Thyroid gland (tissue), 4 donors: ENCODE measurements around the gene CBFA2T3. TPM values are rescaled to one million over a fixed set of nuclear protein-coding genes. Genes with fewer than 3 reads are reported as not detected.

Source experiments
- DNase-seq, 2 donors: peaks; one replicate each; pipeline ENCODE4 v3.0.0-alpha.2; 2019
- H3K27ac ChIP-seq, 3 donors: fragments of 200-600 bp; sonication (generic); 1 replicate in 2 of 3; 2 replicates in 1 of 3; pipeline ENCODE4 v1.5.1; 2016 to 2019; ENCODE audit warnings: mild to moderate bottlenecking in 1 of 3, moderate library complexity in 1 of 3
- H3K27me3 ChIP-seq: fragments of 200-600 bp; sonication (generic); one replicate; pipeline ENCODE4 v1.5.1; 2019
- H3K36me3 ChIP-seq, 2 donors: fragments of 200-600 bp; sonication (generic); one replicate each; pipeline ENCODE4 v1.5.1; 2016 to 2019
- H3K4me1 ChIP-seq, 2 donors: fragments of 200-600 bp; sonication (generic); one replicate each; pipeline ENCODE4 v1.5.1; 2017 to 2019
- H3K4me3 ChIP-seq, 3 donors: fragments of 200-600 bp; sonication (generic); replicated peaks in 1 of 3; 1 replicate in 2 of 3; 2 replicates in 1 of 3; pipeline ENCODE4 v1.5.1; 2016; ENCODE audit warnings: mild to moderate bottlenecking in 1 of 3
- H3K9me3 ChIP-seq: fragments of 200-600 bp; sonication (generic); one replicate; pipeline ENCODE4 v1.5.1; 2017
- POLR2A ChIP-seq, 2 donors: fragments of 450-650 bp; IDR thresholded peaks; one replicate each; pipeline ENCODE4 v1.6.1; 2017; ENCODE audit warnings: antibody characterized with exemption in 2 of 2, mild to moderate bottlenecking in 2 of 2, moderate library complexity in 1 of 2
- WGBS, 2 donors: methylation state at CpG; one replicate each; pipeline ENCODE4 v1.1.5; 2017; 5-methylcytosine and 5-hydroxymethylcytosine counted together
- intact Hi-C: fragments of 100-400 bp; cut with DNase I; formaldehyde crosslinking; loops from one replicate; pipeline ENCODE4 v1.15.1; 2023
- total RNA-seq, 4 donors: library from RNA; depleted of rRNA; stranded (reverse); fragments of >200 nt; gene quantifications; one replicate each; pipeline ENCODE4 v1.2.3, GENCODE V29; 2016
- TF ChIP-seq, protein P1 (sequence below), 6 experiments: fragments of 200-600 bp in 3 of 6; fragments of 450-650 bp in 3 of 6; sonication (generic) in 3 of 6; IDR thresholded peaks; one replicate each; pipeline ENCODE4 v1.5.1; 2016 to 2019; ENCODE audit warnings: antibody characterized with exemption in 6 of 6, mild to moderate bottlenecking in 2 of 6, inconsistent platforms in 1 of 6, moderate library complexity in 1 of 6

The CBFA2T3 gene
- total RNA-seq, 4 donors from 2014 or later, result 1.3 to 3.8 (median 2.6) TPM

DNA sequence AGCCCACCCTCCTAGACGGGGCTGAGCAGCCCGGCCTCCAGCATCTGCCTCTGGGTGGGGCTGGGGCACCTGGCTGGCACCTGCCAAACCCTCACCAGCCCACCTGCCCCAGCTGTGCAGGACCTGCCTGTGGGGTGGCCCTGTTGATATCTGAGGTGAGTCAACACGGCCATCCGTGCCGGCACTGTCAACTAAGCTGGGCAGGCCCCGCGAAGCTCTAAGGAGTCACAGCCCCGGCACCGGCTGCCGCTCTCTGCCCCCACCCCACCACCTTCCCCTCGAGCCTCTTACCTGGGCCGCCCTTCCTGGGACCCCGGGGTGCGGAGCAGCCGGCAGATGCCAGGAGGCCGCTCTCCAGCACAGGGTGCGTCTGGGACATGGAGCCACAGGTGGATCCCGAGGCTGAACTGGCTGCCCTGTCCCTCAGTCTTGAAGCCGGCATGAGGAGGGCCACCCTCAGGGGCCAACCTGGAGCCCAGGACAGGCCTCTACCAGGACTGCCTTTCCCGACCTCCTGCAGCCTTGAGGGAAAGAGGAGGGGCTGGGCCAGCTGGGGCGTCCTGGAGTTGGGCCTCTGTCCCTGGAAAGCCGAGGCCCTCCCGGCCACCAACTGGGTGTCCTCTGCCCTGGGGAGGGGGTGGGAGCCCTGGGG is 515 bp downstream of the CBFA2T3 start:
- DNase-seq, result no peak
- WGBS, 2 donors, result 92% methylated on average over 2 of the region's 23 CpGs; no CpG with 5 or more reads in 1 of the 2 donors
- Histone ChIP-seq H3K4me3 (no peak overlapping the region), H3K4me1 (no peaks in the 10 kb centered on the region), H3K27me3 (no peaks in the 10 kb centered on the region), H3K36me3 (no peaks in the 10 kb centered on the region), H3K27ac (no peak overlapping the region), H3K9me3 (no peaks in the 10 kb centered on the region)
- intact Hi-C loops, result no loop called here
- TF ChIP-seq, protein P1, sequence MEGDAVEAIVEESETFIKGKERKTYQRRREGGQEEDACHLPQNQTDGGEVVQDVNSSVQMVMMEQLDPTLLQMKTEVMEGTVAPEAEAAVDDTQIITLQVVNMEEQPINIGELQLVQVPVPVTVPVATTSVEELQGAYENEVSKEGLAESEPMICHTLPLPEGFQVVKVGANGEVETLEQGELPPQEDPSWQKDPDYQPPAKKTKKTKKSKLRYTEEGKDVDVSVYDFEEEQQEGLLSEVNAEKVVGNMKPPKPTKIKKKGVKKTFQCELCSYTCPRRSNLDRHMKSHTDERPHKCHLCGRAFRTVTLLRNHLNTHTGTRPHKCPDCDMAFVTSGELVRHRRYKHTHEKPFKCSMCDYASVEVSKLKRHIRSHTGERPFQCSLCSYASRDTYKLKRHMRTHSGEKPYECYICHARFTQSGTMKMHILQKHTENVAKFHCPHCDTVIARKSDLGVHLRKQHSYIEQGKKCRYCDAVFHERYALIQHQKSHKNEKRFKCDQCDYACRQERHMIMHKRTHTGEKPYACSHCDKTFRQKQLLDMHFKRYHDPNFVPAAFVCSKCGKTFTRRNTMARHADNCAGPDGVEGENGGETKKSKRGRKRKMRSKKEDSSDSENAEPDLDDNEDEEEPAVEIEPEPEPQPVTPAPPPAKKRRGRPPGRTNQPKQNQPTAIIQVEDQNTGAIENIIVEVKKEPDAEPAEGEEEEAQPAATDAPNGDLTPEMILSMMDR (IDR thresholded peaks at IDR 0.05), result no peak
- TF ChIP-seq POLR2A (IDR thresholded peaks at IDR 0.05), result no peak

DNA sequence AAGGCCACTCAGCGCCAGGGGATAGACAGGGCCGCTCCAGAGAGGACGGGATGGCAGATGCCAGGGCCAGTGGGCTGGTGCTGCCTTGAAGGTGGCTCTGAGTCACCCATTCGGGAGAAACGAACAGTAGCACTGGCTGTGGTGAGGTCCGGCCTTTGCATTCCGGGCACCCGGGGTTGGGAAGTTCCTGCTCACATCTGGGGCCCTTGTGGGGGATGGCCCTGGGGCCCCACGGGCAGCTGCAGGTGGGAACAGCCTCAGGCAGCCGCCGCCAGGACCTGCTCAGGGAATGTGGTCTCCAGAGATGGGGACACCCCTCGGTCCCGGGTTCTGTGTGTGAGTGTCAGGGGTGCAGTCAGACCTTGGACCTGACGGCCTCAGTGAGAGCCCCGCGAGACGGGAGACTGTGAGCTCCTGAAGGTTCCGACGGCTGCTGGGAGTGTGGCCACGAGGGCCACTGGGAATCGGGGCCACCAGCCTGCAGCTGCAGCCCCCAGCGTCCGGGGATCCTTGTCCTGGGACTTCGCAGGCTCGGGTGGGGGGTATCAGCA is 1.4 kb downstream of the CBFA2T3 start:
- WGBS, 2 donors, result 65 to 86% methylated on average over 13 to 15 of the region's 25 CpGs
- H3K27me3 ChIP-seq, result no peaks in the 10 kb centered on the region
- no peak overlapping the region for H3K27ac ChIP-seq

GRCh38 chr16:88974916-88975215 is 2.1 kb downstream of the CBFA2T3 start:
- intact Hi-C loops, result no loop called here
- Histone ChIP-seq H3K9me3 (no peaks in the 10 kb centered on the region), H3K36me3 (no peaks in the 10 kb centered on the region), H3K27me3 (no peaks in the 10 kb centered on the region), H3K27ac (no peak overlapping the region), H3K4me3 (no peak overlapping the region), H3K4me1 (no peaks in the 10 kb centered on the region)
- DNase-seq, result no peak
- TF ChIP-seq, protein P1 (IDR thresholded peaks at IDR 0.05), result no peak
- TF ChIP-seq POLR2A (IDR thresholded peaks at IDR 0.05), result no peak
- WGBS, 2 donors, result 80 to 100% methylated on average over 1 of the region's 3 CpGs

More for the DNA sequence above, 1.4 kb downstream of the CBFA2T3 start:
- TF ChIP-seq, protein P1 (IDR thresholded peaks at IDR 0.05), result no peak
- no peak for TF ChIP-seq POLR2A (IDR thresholded peaks at IDR 0.05)
- intact Hi-C loops, result no loop called here
- Histone ChIP-seq H3K36me3 (no peaks in the 10 kb centered on the region), H3K4me1 (no peaks in the 10 kb centered on the region), H3K9me3 (no peaks in the 10 kb centered on the region), H3K4me3 (no peak overlapping the region)
- DNase-seq, result no peak

- TF ChIP-seq, protein P1 (IDR thresholded peaks at IDR 0.05), result no peak
- no peak for TF ChIP-seq POLR2A (IDR thresholded peaks at IDR 0.05)
- Histone ChIP-seq H3K4me3 (no peak overlapping the region), H3K27ac (no peak overlapping the region), H3K27me3 (no peaks in the 10 kb centered on the region), H3K4me1 (no peaks in the 10 kb centered on the region), H3K36me3 (no peaks in the 10 kb centered on the region), H3K9me3 (no peaks in the 10 kb centered on the region)
- intact Hi-C loops, result no loop called here
- no peak for DNase-seq
- 78 to 86% methylated on average over 17 to 27 of the region's 27 CpGs for WGBS, 2 donors
Measured at GRCh38 chr16:88974080-88974915, 2.7 kb downstream of the CBFA2T3 start.
